Mucosa of gallbladder (tissue), 1 donor: Measurements from ENCODE around the gene ZBTB21. TPM values are rescaled to one million over a fixed set of nuclear protein-coding genes. Genes with fewer than 3 reads are reported as not detected.

Source experiments
- DNase-seq: peaks from one replicate; pipeline ENCODE4 v3.0.0-alpha.2; 2020; ENCODE audit warnings: low spot score
- total RNA-seq: library from RNA; stranded (reverse); gene quantifications from one replicate; pipeline ENCODE4 v1.2.1, GENCODE V29; 2021
- donor health status: DM: no; HTN: no; CAD: no.

Gene ZBTB21
- total RNA-seq, 1 donor from 2014 or later: 22.8 TPM

GRCh38 chr21:42039911-42040351 is 29.8 kb upstream of the ZBTB21 start:
- no peak for DNase-seq

- no peak for DNase-seq
Measured at GRCh38 chr21:42039470-42039901, 29.3 kb upstream of the ZBTB21 start.

- DNase-seq: no peak
Measured at GRCh38 chr21:42038826-42039425, 28.8 kb upstream of the ZBTB21 start.

GRCh38 chr21:42038393-42038792 is 28.2 kb upstream of the ZBTB21 start:
- DNase-seq: no peak

GRCh38 chr21:42037943-42038342 is 27.8 kb upstream of the ZBTB21 start:
- DNase-seq: no peak

- DNase-seq: no peak
Measured at GRCh38 chr21:42037516-42037915, 27.4 kb upstream of the ZBTB21 start.

GRCh38 chr21:42036313-42036712 is 26.2 kb upstream of the ZBTB21 start:
- DNase-seq: no peak

- DNase-seq: no peak
Measured at GRCh38 chr21:42032968-42033367, 22.8 kb upstream of the ZBTB21 start.

- no peak for DNase-seq
Measured at GRCh38 chr21:42032266-42032665, 22.1 kb upstream of the ZBTB21 start.

- DNase-seq: no peak
Measured at GRCh38 chr21:42031816-42032215, 21.7 kb upstream of the ZBTB21 start.

- DNase-seq: no peak
Measured at GRCh38 chr21:42031241-42031640, 21.1 kb upstream of the ZBTB21 start.

- no peak for DNase-seq
Measured at GRCh38 chr21:42030311-42030710, 20.2 kb upstream of the ZBTB21 start.

GRCh38 chr21:42028766-42029425 is 18.7 kb upstream of the ZBTB21 start:
- no peak for DNase-seq

- no peak for DNase-seq
Measured at GRCh38 chr21:42027822-42028765, 17.9 kb upstream of the ZBTB21 start.

GRCh38 chr21:42027085-42027821 is 17.1 kb upstream of the ZBTB21 start:
- DNase-seq: no peak

- no peak for DNase-seq
Measured at GRCh38 chr21:42026082-42026435, 15.9 kb upstream of the ZBTB21 start.

GRCh38 chr21:42025376-42026081 is 15.4 kb upstream of the ZBTB21 start:
- no peak for DNase-seq

GRCh38 chr21:42022906-42023305 is 12.7 kb upstream of the ZBTB21 start:
- no peak for DNase-seq

GRCh38 chr21:42022091-42022430 is 11.9 kb upstream of the ZBTB21 start:
- no peak for DNase-seq

GRCh38 chr21:42021371-42022090 is 11.4 kb upstream of the ZBTB21 start:
- DNase-seq: no peak

- DNase-seq: no peak
Measured at GRCh38 chr21:42019706-42020105, 9.5 kb upstream of the ZBTB21 start.
